Brain microvascular endothelial cell (primary cell): Measurements from ENCODE around the gene RNF2.

ENCODE experiments used
- DNase-seq: peaks from one replicate; pipeline ENCODE4 v3.0.0-alpha.2; 2020
- H3K27ac ChIP-seq: fragments of 250-450 bp; sonication (Bioruptor Pico); 2 replicates; pipeline ENCODE4 v1.5.1; 2020; ENCODE audit warnings: mild to moderate bottlenecking, moderate library complexity
- H3K27me3 ChIP-seq: fragments of 250-450 bp; sonication (Bioruptor Pico); replicated peaks from 2 replicates; pipeline ENCODE4 v1.5.1; 2020; ENCODE audit warnings: mild to moderate bottlenecking
- H3K36me3 ChIP-seq: fragments of 250-450 bp; sonication (Bioruptor Pico); replicated peaks from 2 replicates; pipeline ENCODE4 v1.5.1; 2020; ENCODE audit warnings: mild to moderate bottlenecking
- H3K4me3 ChIP-seq: 2 replicates; pipeline ENCODE4 v1.5.1; 2011; ENCODE audit warnings: low read depth, mild to moderate bottlenecking, control low read depth, low read length, moderate library complexity
- CTCF ChIP-seq: IDR thresholded peaks from 2 replicates; pipeline ENCODE4 v1.5.1; 2011; ENCODE audit warnings: low read depth, mild to moderate bottlenecking, moderate library complexity, low read length, control low read depth, inconsistent platforms; ENCODE audit errors: missing control alignments
- in situ Hi-C: cut with HindIII; loops from 2 replicates; pipeline ENCODE4 v1.10.0; 2017; ENCODE audit warnings: low sequenced_read_pairs, low pct_ligation_motif_present

Gene RNF2

GRCh38 chr1:185104083-185104482 is 58.7 kb downstream of the RNF2 start:
- no peak overlapping the region for H3K27ac ChIP-seq
- in situ Hi-C loops, result no loop called here
- no peaks in the 10 kb centered on the region for H3K36me3 ChIP-seq
- H3K27me3 ChIP-seq, result no peaks in the 10 kb centered on the region
- no peak overlapping the region for H3K4me3 ChIP-seq
- TF ChIP-seq CTCF, result no peak
- DNase-seq, result no peak

GRCh38 chr1:185105121-185105520 is 59.8 kb downstream of the RNF2 start:
- Histone ChIP-seq H3K27ac (no peak overlapping the region), H3K27me3 (no peaks in the 10 kb centered on the region), H3K4me3 (no peak overlapping the region), H3K36me3 (no peaks in the 10 kb centered on the region)
- TF ChIP-seq CTCF, result no peak
- in situ Hi-C loops, result no loop called here
- no peak for DNase-seq

- no peak overlapping the region for H3K27ac ChIP-seq
- DNase-seq, result no peak
- no peaks in the 10 kb centered on the region for H3K27me3 ChIP-seq
- no peak for TF ChIP-seq CTCF
- H3K4me3 ChIP-seq, result no peak overlapping the region
- H3K36me3 ChIP-seq, result no peaks in the 10 kb centered on the region
- in situ Hi-C loops, result no loop called here
These were observed 63.0 kb downstream of the RNF2 start for GRCh38 chr1:185108321-185108720.

GRCh38 chr1:185110145-185110544 is 64.8 kb downstream of the RNF2 start:
- Histone ChIP-seq H3K36me3 (no peaks in the 10 kb centered on the region), H3K27me3 (no peaks in the 10 kb centered on the region), H3K4me3 (no peak overlapping the region), H3K27ac (no peak overlapping the region)
- in situ Hi-C loops, result no loop called here
- DNase-seq, result no peak
- TF ChIP-seq CTCF, result no peak

GRCh38 chr1:185111873-185112272 is 66.5 kb downstream of the RNF2 start:
- Histone ChIP-seq H3K27me3 (no peaks in the 10 kb centered on the region), H3K36me3 (no peaks in the 10 kb centered on the region), H3K27ac (no peak overlapping the region), H3K4me3 (no peak overlapping the region)
- in situ Hi-C loops, result no loop called here
- DNase-seq, result no peak
- TF ChIP-seq CTCF, result no peak

GRCh38 chr1:185112356-185112755 is 67.0 kb downstream of the RNF2 start:
- no peak overlapping the region for H3K27ac ChIP-seq
- in situ Hi-C loops, result no loop called here

More at GRCh38 chr1:185112356-185112755, 67.0 kb downstream of the RNF2 start:
- DNase-seq, result no peak
- H3K27me3 ChIP-seq, result no peaks in the 10 kb centered on the region
- no peak for TF ChIP-seq CTCF
- H3K4me3 ChIP-seq, result no peak overlapping the region
- no peaks in the 10 kb centered on the region for H3K36me3 ChIP-seq
